Nephron progenitor cell (in vitro differentiated cells): ENCODE data around the gene LIN7A.

Experiments
- DNase-seq: peaks from one replicate; pipeline ENCODE4 v3.0.0; 2021
- H3K27ac Mint-ChIP-seq: 2 replicates; pipeline ENCODE4 v1.8.0; 2021; ENCODE audit warnings: mild to moderate bottlenecking, moderate library complexity, mixed read lengths
- H3K27me3 Mint-ChIP-seq: 2 replicates; pipeline ENCODE4 v1.8.0; 2021; ENCODE audit warnings: mild to moderate bottlenecking, low read depth, mixed read lengths; ENCODE audit not compliant: poor library complexity
- H3K36me3 Mint-ChIP-seq: 2 replicates; pipeline ENCODE4 v1.8.0; 2021; ENCODE audit warnings: low read depth, mixed read lengths
- H3K4me1 Mint-ChIP-seq: 2 replicates; pipeline ENCODE4 v1.8.0; 2021; ENCODE audit warnings: mixed read lengths
- H3K4me3 Mint-ChIP-seq: 2 replicates; pipeline ENCODE4 v1.8.0; 2021; ENCODE audit warnings: mild to moderate bottlenecking, moderate library complexity, mixed read lengths
- H3K9me3 Mint-ChIP-seq: 2 replicates; pipeline ENCODE4 v1.8.0; 2021; ENCODE audit warnings: mild to moderate bottlenecking, moderate library complexity, mixed read lengths
- CTCF ChIP-seq: fragments of 200-600 bp; sonication (generic); IDR thresholded peaks from 2 replicates; pipeline ENCODE4 v1.5.0; 2021; ENCODE audit warnings: antibody characterized with exemption

LIN7A gene

GRCh38 chr12:80752464-80752863 is 185.3 kb downstream of the LIN7A start:
- no peak for TF ChIP-seq CTCF
- no peak overlapping the region for H3K27ac Mint-ChIP-seq
- H3K36me3 Mint-ChIP-seq = no peaks in the 10 kb centered on the region
- H3K4me3 Mint-ChIP-seq = no peak overlapping the region
- no peaks in the 10 kb centered on the region for H3K4me1 Mint-ChIP-seq
- H3K9me3 Mint-ChIP-seq = no peaks in the 10 kb centered on the region
- no peak for DNase-seq
- peaks cover 5% of the 10 kb centered on the region for H3K27me3 Mint-ChIP-seq

GRCh38 chr12:80749456-80749855 is 188.3 kb downstream of the LIN7A start:
- peaks cover 5% of the 10 kb centered on the region for H3K27me3 Mint-ChIP-seq
- no peaks in the 10 kb centered on the region for H3K36me3 Mint-ChIP-seq
- no peak for TF ChIP-seq CTCF
- no peaks in the 10 kb centered on the region for H3K4me1 Mint-ChIP-seq
- no peak overlapping the region for H3K27ac Mint-ChIP-seq
- no peaks in the 10 kb centered on the region for H3K9me3 Mint-ChIP-seq
- H3K4me3 Mint-ChIP-seq = no peak overlapping the region
- DNase-seq = no peak

GRCh38 chr12:80747800-80748199 is 189.9 kb downstream of the LIN7A start:
- H3K36me3 Mint-ChIP-seq = no peaks in the 10 kb centered on the region
- no peak for DNase-seq
- no peaks in the 10 kb centered on the region for H3K4me1 Mint-ChIP-seq
- TF ChIP-seq CTCF = no peak
- no peak overlapping the region for H3K27ac Mint-ChIP-seq
- H3K27me3 Mint-ChIP-seq = peaks cover 5% of the 10 kb centered on the region
- no peak overlapping the region for H3K4me3 Mint-ChIP-seq
- no peaks in the 10 kb centered on the region for H3K9me3 Mint-ChIP-seq

- H3K4me1 Mint-ChIP-seq = peaks cover 6% of the 10 kb centered on the region
- H3K27ac Mint-ChIP-seq = no peak overlapping the region
- H3K36me3 Mint-ChIP-seq = no peaks in the 10 kb centered on the region
- TF ChIP-seq CTCF = no peak
- H3K9me3 Mint-ChIP-seq = no peaks in the 10 kb centered on the region
- no peak for DNase-seq
- H3K27me3 Mint-ChIP-seq = peaks cover 5% of the 10 kb centered on the region
- H3K4me3 Mint-ChIP-seq = no peak overlapping the region
Observed at GRCh38 chr12:80745851-80746505, 191.8 kb downstream of the LIN7A start.
